Liver (tissue), 3 donors: ENCODE measurements around the gene TSPAN13.

ENCODE experiments used
- GABPA ChIP-seq, 2 donors: IDR thresholded peaks in 1 of 2; conservative IDR thresholded peaks in 1 of 2; 2 replicates each; pipeline ENCODE4 v1.6.1; 2016; ENCODE audit warnings: antibody characterized with exemption in 2 of 2, mild to moderate bottlenecking in 1 of 2, moderate library complexity in 1 of 2
- JUND ChIP-seq, 2 donors: IDR thresholded peaks; 2 replicates each; pipeline ENCODE4 v1.6.1; 2016; ENCODE audit warnings: antibody characterized with exemption in 2 of 2
- RAD21 ChIP-seq, 2 donors: IDR thresholded peaks; 2 replicates each; pipeline ENCODE4 v1.6.1; 2016; ENCODE audit warnings: antibody characterized with exemption in 2 of 2, mild to moderate bottlenecking in 2 of 2
- TAF1 ChIP-seq: conservative IDR thresholded peaks from 2 replicates; pipeline ENCODE4 v1.6.1; 2016; ENCODE audit warnings: antibody characterized with exemption, mild to moderate bottlenecking
- TF ChIP-seq, protein P1 (sequence below): fragments of 150-350 bp; IDR thresholded peaks from 2 replicates; pipeline ENCODE4 v1.5.1; 2017; ENCODE audit warnings: improper control_type of control experiment, low read depth, low read length; ENCODE audit not compliant: missing input control
- TF ChIP-seq, protein P2 (sequence below): IDR thresholded peaks from 2 replicates; pipeline ENCODE4 v1.6.1; 2016; ENCODE audit warnings: antibody characterized with exemption, mild to moderate bottlenecking
- TF ChIP-seq, protein P3 (sequence below): IDR thresholded peaks from 2 replicates; pipeline ENCODE4 v1.6.1; 2016; ENCODE audit warnings: antibody characterized with exemption
- donor health status: healthy.
- donor health status: healthy.

DNA sequence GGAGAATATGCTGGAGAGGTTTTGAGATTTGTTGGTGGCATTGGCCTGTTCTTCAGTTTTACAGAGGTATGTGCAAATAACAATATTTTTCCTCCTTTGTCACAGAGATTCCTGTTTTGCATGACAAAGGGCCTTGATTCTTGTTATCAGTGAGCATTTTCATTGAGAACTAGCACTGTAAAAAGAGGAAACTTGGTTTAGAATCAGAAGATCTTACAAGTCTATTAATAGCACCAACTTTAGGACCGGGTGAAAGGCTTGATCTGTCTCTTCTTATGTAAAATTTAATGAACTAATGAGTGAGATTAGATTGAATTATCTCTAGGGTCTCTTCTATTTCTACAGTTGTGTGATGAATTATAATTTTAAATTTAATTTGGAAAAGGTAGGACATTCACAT, 25.5 kb downstream of the TSPAN13 start:
- TF ChIP-seq, protein P1, sequence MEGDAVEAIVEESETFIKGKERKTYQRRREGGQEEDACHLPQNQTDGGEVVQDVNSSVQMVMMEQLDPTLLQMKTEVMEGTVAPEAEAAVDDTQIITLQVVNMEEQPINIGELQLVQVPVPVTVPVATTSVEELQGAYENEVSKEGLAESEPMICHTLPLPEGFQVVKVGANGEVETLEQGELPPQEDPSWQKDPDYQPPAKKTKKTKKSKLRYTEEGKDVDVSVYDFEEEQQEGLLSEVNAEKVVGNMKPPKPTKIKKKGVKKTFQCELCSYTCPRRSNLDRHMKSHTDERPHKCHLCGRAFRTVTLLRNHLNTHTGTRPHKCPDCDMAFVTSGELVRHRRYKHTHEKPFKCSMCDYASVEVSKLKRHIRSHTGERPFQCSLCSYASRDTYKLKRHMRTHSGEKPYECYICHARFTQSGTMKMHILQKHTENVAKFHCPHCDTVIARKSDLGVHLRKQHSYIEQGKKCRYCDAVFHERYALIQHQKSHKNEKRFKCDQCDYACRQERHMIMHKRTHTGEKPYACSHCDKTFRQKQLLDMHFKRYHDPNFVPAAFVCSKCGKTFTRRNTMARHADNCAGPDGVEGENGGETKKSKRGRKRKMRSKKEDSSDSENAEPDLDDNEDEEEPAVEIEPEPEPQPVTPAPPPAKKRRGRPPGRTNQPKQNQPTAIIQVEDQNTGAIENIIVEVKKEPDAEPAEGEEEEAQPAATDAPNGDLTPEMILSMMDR, result no peak
- no peak for TF ChIP-seq TAF1
- TF ChIP-seq, protein P2, sequence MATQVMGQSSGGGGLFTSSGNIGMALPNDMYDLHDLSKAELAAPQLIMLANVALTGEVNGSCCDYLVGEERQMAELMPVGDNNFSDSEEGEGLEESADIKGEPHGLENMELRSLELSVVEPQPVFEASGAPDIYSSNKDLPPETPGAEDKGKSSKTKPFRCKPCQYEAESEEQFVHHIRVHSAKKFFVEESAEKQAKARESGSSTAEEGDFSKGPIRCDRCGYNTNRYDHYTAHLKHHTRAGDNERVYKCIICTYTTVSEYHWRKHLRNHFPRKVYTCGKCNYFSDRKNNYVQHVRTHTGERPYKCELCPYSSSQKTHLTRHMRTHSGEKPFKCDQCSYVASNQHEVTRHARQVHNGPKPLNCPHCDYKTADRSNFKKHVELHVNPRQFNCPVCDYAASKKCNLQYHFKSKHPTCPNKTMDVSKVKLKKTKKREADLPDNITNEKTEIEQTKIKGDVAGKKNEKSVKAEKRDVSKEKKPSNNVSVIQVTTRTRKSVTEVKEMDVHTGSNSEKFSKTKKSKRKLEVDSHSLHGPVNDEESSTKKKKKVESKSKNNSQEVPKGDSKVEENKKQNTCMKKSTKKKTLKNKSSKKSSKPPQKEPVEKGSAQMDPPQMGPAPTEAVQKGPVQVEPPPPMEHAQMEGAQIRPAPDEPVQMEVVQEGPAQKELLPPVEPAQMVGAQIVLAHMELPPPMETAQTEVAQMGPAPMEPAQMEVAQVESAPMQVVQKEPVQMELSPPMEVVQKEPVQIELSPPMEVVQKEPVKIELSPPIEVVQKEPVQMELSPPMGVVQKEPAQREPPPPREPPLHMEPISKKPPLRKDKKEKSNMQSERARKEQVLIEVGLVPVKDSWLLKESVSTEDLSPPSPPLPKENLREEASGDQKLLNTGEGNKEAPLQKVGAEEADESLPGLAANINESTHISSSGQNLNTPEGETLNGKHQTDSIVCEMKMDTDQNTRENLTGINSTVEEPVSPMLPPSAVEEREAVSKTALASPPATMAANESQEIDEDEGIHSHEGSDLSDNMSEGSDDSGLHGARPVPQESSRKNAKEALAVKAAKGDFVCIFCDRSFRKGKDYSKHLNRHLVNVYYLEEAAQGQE, result no peak
- no peak for TF ChIP-seq JUND (IDR thresholded peaks at IDR 0.05)
- TF ChIP-seq, protein P3, sequence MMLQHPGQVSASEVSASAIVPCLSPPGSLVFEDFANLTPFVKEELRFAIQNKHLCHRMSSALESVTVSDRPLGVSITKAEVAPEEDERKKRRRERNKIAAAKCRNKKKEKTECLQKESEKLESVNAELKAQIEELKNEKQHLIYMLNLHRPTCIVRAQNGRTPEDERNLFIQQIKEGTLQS, result no peak
- no peak for TF ChIP-seq RAD21 (IDR thresholded peaks at IDR 0.05)
- TF ChIP-seq GABPA (IDR thresholded peaks at IDR 0.05 in 1 of 2, conservative IDR thresholded peaks at IDR 0.05 in 1 of 2), result no peak
